Liver (tissue), 9 donors: ENCODE measurements around the gene ADAMTS5. TPM values are rescaled to one million over a fixed set of nuclear protein-coding genes. Genes with fewer than 3 reads are reported as not detected.

ENCODE experiments used
- DNase-seq: peaks from one replicate; pipeline ENCODE4 v3.0.0-alpha.2; 2017; ENCODE audit warnings: low spot score
- H3K27ac ChIP-seq, 2 donors: one replicate each; pipeline ENCODE4 v1.7.0; 2013; ENCODE audit warnings: inconsistent platforms in 2 of 2, low read length in 2 of 2, control low read depth in 1 of 2, low read depth in 1 of 2, mild to moderate bottlenecking in 1 of 2
- H3K27me3 ChIP-seq, 4 donors: one replicate each; pipeline versions ENCODE4 v1.6.1 to v1.7.0; 2013; ENCODE audit warnings: low read length in 3 of 4, inconsistent platforms in 1 of 4, mild to moderate bottlenecking in 1 of 4, moderate library complexity in 1 of 4; ENCODE audit not compliant: control insufficient read depth in 4 of 4, insufficient read depth in 4 of 4
- H3K36me3 ChIP-seq, 4 donors: one replicate each; pipeline versions ENCODE4 v1.6.1 to v1.7.0; 2013; ENCODE audit warnings: low read length in 3 of 4, mild to moderate bottlenecking in 3 of 4, low read depth in 1 of 4, moderate library complexity in 1 of 4; ENCODE audit not compliant: control insufficient read depth in 4 of 4, insufficient read depth in 3 of 4
- H3K4me1 ChIP-seq, 4 donors: one replicate each; pipeline versions ENCODE4 v1.6.1 to v1.7.0; 2013; ENCODE audit warnings: low read length in 3 of 4, mild to moderate bottlenecking in 3 of 4, moderate library complexity in 1 of 4; ENCODE audit not compliant: control insufficient read depth in 4 of 4, insufficient read depth in 4 of 4
- H3K4me3 ChIP-seq, 3 donors: one replicate each; pipeline versions ENCODE4 v1.6.1 to v1.7.0; 2013; ENCODE audit warnings: low read length in 3 of 3, control low read depth in 1 of 3, low read depth in 1 of 3, mild to moderate bottlenecking in 1 of 3
- H3K9ac ChIP-seq, 2 donors: one replicate each; pipeline ENCODE4 v1.7.0; 2013; ENCODE audit warnings: low read length in 2 of 2, mild to moderate bottlenecking in 2 of 2, moderate library complexity in 2 of 2, control low read depth in 1 of 2, low read depth in 1 of 2
- H3K9me3 ChIP-seq, 4 donors: one replicate each; pipeline versions ENCODE4 v1.6.1 to v1.7.0; 2013; ENCODE audit warnings: low read length in 3 of 4; ENCODE audit not compliant: control insufficient read depth in 4 of 4
- ATF3 ChIP-seq: IDR thresholded peaks from 2 replicates; pipeline ENCODE4 v1.6.1; 2016; ENCODE audit warnings: antibody characterized with exemption
- EGR1 ChIP-seq, 2 donors: IDR thresholded peaks; 2 replicates each; pipeline ENCODE4 v1.6.1; 2016 to 2018; ENCODE audit warnings: antibody characterized with exemption in 2 of 2, low read depth in 2 of 2
- FOXA1 ChIP-seq: IDR thresholded peaks from 2 replicates; pipeline ENCODE4 v1.6.1; 2016; ENCODE audit warnings: antibody characterized with exemption
- FOXA2 ChIP-seq: IDR thresholded peaks from 2 replicates; pipeline ENCODE4 v1.6.1; 2016; ENCODE audit warnings: antibody characterized with exemption
- GABPA ChIP-seq, 2 donors: IDR thresholded peaks in 1 of 2; conservative IDR thresholded peaks in 1 of 2; 2 replicates each; pipeline ENCODE4 v1.6.1; 2016; ENCODE audit warnings: antibody characterized with exemption in 2 of 2, mild to moderate bottlenecking in 1 of 2, moderate library complexity in 1 of 2
- HNF4A ChIP-seq, 2 donors: conservative IDR thresholded peaks; 2 replicates each; pipeline ENCODE4 v1.6.1; 2016; ENCODE audit warnings: antibody characterized with exemption in 2 of 2, mild to moderate bottlenecking in 2 of 2
- HNF4G ChIP-seq: IDR thresholded peaks from 2 replicates; pipeline ENCODE4 v1.6.1; 2016; ENCODE audit warnings: antibody characterized with exemption
- JUND ChIP-seq, 2 donors: IDR thresholded peaks; 2 replicates each; pipeline ENCODE4 v1.6.1; 2016; ENCODE audit warnings: antibody characterized with exemption in 2 of 2
- NR2F2 ChIP-seq: IDR thresholded peaks from 2 replicates; pipeline ENCODE4 v1.6.1; 2016; ENCODE audit warnings: antibody characterized with exemption
- RAD21 ChIP-seq, 2 donors: IDR thresholded peaks; 2 replicates each; pipeline ENCODE4 v1.6.1; 2016; ENCODE audit warnings: antibody characterized with exemption in 2 of 2, mild to moderate bottlenecking in 2 of 2
- SP1 ChIP-seq: IDR thresholded peaks from 2 replicates; pipeline ENCODE4 v1.6.1; 2018; ENCODE audit warnings: antibody characterized with exemption, mild to moderate bottlenecking
- TAF1 ChIP-seq: conservative IDR thresholded peaks from 2 replicates; pipeline ENCODE4 v1.6.1; 2016; ENCODE audit warnings: antibody characterized with exemption, mild to moderate bottlenecking
- YY1 ChIP-seq: IDR thresholded peaks from 2 replicates; pipeline ENCODE4 v1.6.1; 2016; ENCODE audit warnings: antibody characterized with exemption, mild to moderate bottlenecking
- WGBS: extraction: QIAGEN DNeasy Blood & Tissue Kit; methylation state at CpG from one replicate; pipeline ENCODE4 v1.1.7; 2013; 5-methylcytosine and 5-hydroxymethylcytosine counted together
- polyA plus RNA-seq, 2 donors: library from polyadenylated mRNA; stranded (reverse) in 1 of 2; unstranded in 1 of 2; fragments of 200-250 nt in 1 of 2; fragments of >200 nt in 1 of 2; fragmentation: Nextera tagmentation in 1 of 2; extraction: Ambion mirVana in 1 of 2; gene quantifications; one replicate each; pipeline versions ENCODE4 v1.2.1 to v1.2.3, GENCODE V29; 2013 to 2015
- total RNA-seq, 2 donors: library from RNA; depleted of rRNA; stranded (reverse); fragments of >200 nt; gene quantifications; one replicate each; pipeline ENCODE4 v1.2.3, GENCODE V29; 2014
- TF ChIP-seq, protein P1 (sequence below): IDR thresholded peaks from 2 replicates; pipeline ENCODE4 v1.6.1; 2016; ENCODE audit warnings: antibody characterized with exemption
- TF ChIP-seq, protein P2 (sequence below): IDR thresholded peaks from 2 replicates; pipeline ENCODE4 v1.6.1; 2016; ENCODE audit warnings: antibody characterized with exemption
- TF ChIP-seq, protein P3 (sequence below): fragments of 150-350 bp; IDR thresholded peaks from 2 replicates; pipeline ENCODE4 v1.5.1; 2017; ENCODE audit warnings: improper control_type of control experiment, low read depth, low read length; ENCODE audit not compliant: missing input control
- donor health status: healthy.
- donor health status: healthy.
- donor health status: healthy.
- donor health status: healthy.
- donor health status: healthy.

ADAMTS5 gene
- total and polyA plus RNA-seq, 4 donors, result 0.43 to 2.5 (median 0.70) TPM

DNA sequence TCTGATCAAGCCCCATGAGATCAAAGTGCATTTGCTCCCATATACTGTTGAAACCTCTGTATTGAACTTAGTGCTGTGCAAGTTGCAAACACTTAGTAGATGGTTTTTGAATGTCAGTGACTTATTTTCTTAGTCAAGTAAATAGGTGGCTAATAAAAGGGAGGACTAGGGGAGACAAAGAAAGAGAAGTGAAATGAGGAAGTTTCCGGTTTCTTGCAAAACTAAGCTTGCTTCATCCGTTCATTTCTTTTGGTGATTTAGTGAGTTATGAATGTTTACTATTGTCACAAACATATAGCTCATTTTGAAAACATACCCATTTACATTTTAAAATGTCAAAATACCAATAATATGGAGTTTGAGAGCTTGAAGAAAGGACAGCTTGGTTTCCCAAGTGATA, 23.0 kb downstream of the ADAMTS5 start:
- 89% methylated on average over 2 of the region's 2 CpGs for WGBS
- Histone ChIP-seq H3K27me3 (no peaks in the 10 kb centered on the region), H3K27ac (no peak overlapping the region), H3K36me3 (no peaks in the 10 kb centered on the region), H3K4me3 (no peak overlapping the region), H3K9me3 (no peaks in the 10 kb centered on the region), H3K9ac (no peak overlapping the region), H3K4me1 (peaks cover 2 to 26% (median 13%) of the 10 kb centered on the region in 4 donors)
- no peak for TF ChIP-seq YY1
- no peak for TF ChIP-seq FOXA1
- TF ChIP-seq, protein P1, sequence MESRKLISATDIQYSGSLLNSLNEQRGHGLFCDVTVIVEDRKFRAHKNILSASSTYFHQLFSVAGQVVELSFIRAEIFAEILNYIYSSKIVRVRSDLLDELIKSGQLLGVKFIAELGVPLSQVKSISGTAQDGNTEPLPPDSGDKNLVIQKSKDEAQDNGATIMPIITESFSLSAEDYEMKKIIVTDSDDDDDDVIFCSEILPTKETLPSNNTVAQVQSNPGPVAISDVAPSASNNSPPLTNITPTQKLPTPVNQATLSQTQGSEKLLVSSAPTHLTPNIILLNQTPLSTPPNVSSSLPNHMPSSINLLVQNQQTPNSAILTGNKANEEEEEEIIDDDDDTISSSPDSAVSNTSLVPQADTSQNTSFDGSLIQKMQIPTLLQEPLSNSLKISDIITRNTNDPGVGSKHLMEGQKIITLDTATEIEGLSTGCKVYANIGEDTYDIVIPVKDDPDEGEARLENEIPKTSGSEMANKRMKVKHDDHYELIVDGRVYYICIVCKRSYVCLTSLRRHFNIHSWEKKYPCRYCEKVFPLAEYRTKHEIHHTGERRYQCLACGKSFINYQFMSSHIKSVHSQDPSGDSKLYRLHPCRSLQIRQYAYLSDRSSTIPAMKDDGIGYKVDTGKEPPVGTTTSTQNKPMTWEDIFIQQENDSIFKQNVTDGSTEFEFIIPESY, result no peak
- no peak for TF ChIP-seq HNF4G
- no peak for TF ChIP-seq FOXA2
- TF ChIP-seq, protein P2, sequence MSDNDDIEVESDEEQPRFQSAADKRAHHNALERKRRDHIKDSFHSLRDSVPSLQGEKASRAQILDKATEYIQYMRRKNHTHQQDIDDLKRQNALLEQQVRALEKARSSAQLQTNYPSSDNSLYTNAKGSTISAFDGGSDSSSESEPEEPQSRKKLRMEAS, result no peak
- no peak for DNase-seq

DNA sequence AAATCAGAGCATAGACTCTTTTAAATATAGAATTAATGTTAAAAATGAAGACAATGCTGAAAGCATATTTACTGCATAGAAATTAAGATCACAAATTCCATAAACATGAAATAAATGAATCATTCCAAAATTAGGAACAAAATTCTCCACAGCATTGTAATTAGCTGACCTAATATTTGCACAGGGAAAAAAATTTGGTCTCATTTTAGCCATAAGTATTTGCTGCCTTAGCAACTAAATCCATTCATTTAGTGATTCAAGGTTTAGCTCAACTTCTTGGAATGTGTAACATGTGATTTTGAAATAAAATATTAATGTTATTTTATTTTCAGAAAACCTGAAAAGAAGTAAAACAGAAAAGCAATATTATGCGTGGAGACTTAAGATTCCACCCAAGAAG, 25.5 kb downstream of the ADAMTS5 start:
- 93% methylated on average over 1 of the region's 1 CpG for WGBS
- DNase-seq, result no peak
- no peaks in the 10 kb centered on the region for H3K27me3 ChIP-seq

GRCh38 chr21:26939601-26940111, 27.2 kb downstream of the ADAMTS5 start:
- no peak for DNase-seq
- Histone ChIP-seq H3K9me3 (no peaks in the 10 kb centered on the region), H3K36me3 (no peaks in the 10 kb centered on the region), H3K4me1 (peaks cover 2 to 23% (median 13%) of the 10 kb centered on the region in 4 donors), H3K27me3 (no peaks in the 10 kb centered on the region), H3K9ac (no peak overlapping the region), H3K4me3 (no peak overlapping the region), H3K27ac (peak overlapping the region in 1 of 2 donors; percentile 26)
- WGBS, result 22% methylated on average over 2 of the region's 2 CpGs
- no peak for TF ChIP-seq YY1
- peak in 1 of 2 donors; percentile 14 for TF ChIP-seq JUND (IDR thresholded peaks at IDR 0.05)
- no peak for TF ChIP-seq GABPA (IDR thresholded peaks at IDR 0.05 in 1 of 2, conservative IDR thresholded peaks at IDR 0.05 in 1 of 2)
- peak; percentile 54 to 68 for TF ChIP-seq HNF4A (conservative IDR thresholded peaks at IDR 0.05)
- no peak for TF ChIP-seq HNF4G
- peak; percentile 25 for TF ChIP-seq SP1
- TF ChIP-seq, protein P3, sequence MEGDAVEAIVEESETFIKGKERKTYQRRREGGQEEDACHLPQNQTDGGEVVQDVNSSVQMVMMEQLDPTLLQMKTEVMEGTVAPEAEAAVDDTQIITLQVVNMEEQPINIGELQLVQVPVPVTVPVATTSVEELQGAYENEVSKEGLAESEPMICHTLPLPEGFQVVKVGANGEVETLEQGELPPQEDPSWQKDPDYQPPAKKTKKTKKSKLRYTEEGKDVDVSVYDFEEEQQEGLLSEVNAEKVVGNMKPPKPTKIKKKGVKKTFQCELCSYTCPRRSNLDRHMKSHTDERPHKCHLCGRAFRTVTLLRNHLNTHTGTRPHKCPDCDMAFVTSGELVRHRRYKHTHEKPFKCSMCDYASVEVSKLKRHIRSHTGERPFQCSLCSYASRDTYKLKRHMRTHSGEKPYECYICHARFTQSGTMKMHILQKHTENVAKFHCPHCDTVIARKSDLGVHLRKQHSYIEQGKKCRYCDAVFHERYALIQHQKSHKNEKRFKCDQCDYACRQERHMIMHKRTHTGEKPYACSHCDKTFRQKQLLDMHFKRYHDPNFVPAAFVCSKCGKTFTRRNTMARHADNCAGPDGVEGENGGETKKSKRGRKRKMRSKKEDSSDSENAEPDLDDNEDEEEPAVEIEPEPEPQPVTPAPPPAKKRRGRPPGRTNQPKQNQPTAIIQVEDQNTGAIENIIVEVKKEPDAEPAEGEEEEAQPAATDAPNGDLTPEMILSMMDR, result no peak
- TF ChIP-seq, protein P1, result no peak
- no peak for TF ChIP-seq EGR1 (IDR thresholded peaks at IDR 0.05; ENCODE audit: low read depth in 2 of 2)
- no peak for TF ChIP-seq NR2F2
- TF ChIP-seq, protein P2, result no peak
- no peak for TF ChIP-seq ATF3

More for the DNA sequence above, 25.5 kb downstream of the ADAMTS5 start:
- Histone ChIP-seq H3K36me3 (no peaks in the 10 kb centered on the region), H3K4me1 (peaks cover 2 to 23% (median 13%) of the 10 kb centered on the region in 4 donors), H3K27ac (no peak overlapping the region), H3K4me3 (no peak overlapping the region), H3K9ac (no peak overlapping the region), H3K9me3 (no peaks in the 10 kb centered on the region)
- no peak for TF ChIP-seq FOXA2
- TF ChIP-seq TAF1, result no peak
- no peak for TF ChIP-seq RAD21 (IDR thresholded peaks at IDR 0.05)
- TF ChIP-seq EGR1 (IDR thresholded peaks at IDR 0.05; ENCODE audit: low read depth in 2 of 2), result no peak
- no peak for TF ChIP-seq GABPA (IDR thresholded peaks at IDR 0.05 in 1 of 2, conservative IDR thresholded peaks at IDR 0.05 in 1 of 2)
- TF ChIP-seq, protein P1, result no peak
